T-helper 2 cell treated with Interferon-gamma antibody and Interleukin-4, amounts not matched to agents 5 μg/mL and 100 μg/mL, for 36 hours (primary cell): ENCODE results near the gene LILRA1.
"Not testable (repeated sequence)": the region's sequence is repeated elsewhere in the genome, so short reads cannot be mapped to it uniquely, and the experiment has no call there.

Source experiments
- DNase-seq: peaks from one replicate; pipeline ENCODE4 v3.0.0; 2021; ENCODE audit warnings: low spot score
- H3K27ac Mint-ChIP-seq: one replicate; pipeline ENCODE4 v1.8.0; 2021; ENCODE audit warnings: mild to moderate bottlenecking, mixed read lengths
- H3K27me3 Mint-ChIP-seq: one replicate; pipeline ENCODE4 v1.8.0; 2021; ENCODE audit warnings: low read depth, mixed read lengths
- H3K36me3 Mint-ChIP-seq: one replicate; pipeline ENCODE4 v1.8.0; 2021; ENCODE audit warnings: low read depth, mixed read lengths
- H3K4me1 Mint-ChIP-seq: one replicate; pipeline ENCODE4 v1.8.0; 2021; ENCODE audit warnings: low read depth, mixed read lengths
- H3K4me3 Mint-ChIP-seq: one replicate; pipeline ENCODE4 v1.8.0; 2022; ENCODE audit warnings: mild to moderate bottlenecking, moderate library complexity, mixed read lengths
- H3K9me3 Mint-ChIP-seq: one replicate; pipeline ENCODE4 v1.8.0; 2021; ENCODE audit warnings: mixed read lengths

LILRA1 gene

GRCh38 chr19:54624234-54624633, 30.8 kb downstream of the LILRA1 start:
- not testable (repeated sequence) for H3K9me3 Mint-ChIP-seq, H3K36me3 Mint-ChIP-seq, H3K4me3 Mint-ChIP-seq, H3K4me1 Mint-ChIP-seq, DNase-seq, H3K27ac Mint-ChIP-seq
- peaks cover 18% of the 10 kb centered on the region for H3K27me3 Mint-ChIP-seq

GRCh38 chr19:54624934-54625730, 31.7 kb downstream of the LILRA1 start:
- H3K27me3 Mint-ChIP-seq = peaks cover 22% of the 10 kb centered on the region
- not testable (repeated sequence) for DNase-seq, H3K4me1 Mint-ChIP-seq, H3K4me3 Mint-ChIP-seq, H3K27ac Mint-ChIP-seq, H3K9me3 Mint-ChIP-seq, H3K36me3 Mint-ChIP-seq

- no peak for DNase-seq
- no peak overlapping the region for H3K27ac Mint-ChIP-seq
- H3K4me3 Mint-ChIP-seq = no peak overlapping the region
- no peaks in the 10 kb centered on the region for H3K36me3 Mint-ChIP-seq
- H3K9me3 Mint-ChIP-seq = no peaks in the 10 kb centered on the region
- peaks cover 5% of the 10 kb centered on the region for H3K4me1 Mint-ChIP-seq
- H3K27me3 Mint-ChIP-seq = peaks cover 18% of the 10 kb centered on the region
Measured at GRCh38 chr19:54626757-54627156, 33.3 kb downstream of the LILRA1 start.

GRCh38 chr19:54627912-54628311, 34.5 kb downstream of the LILRA1 start:
- DNase-seq, H3K4me1 Mint-ChIP-seq, H3K4me3 Mint-ChIP-seq, H3K36me3 Mint-ChIP-seq, H3K27ac Mint-ChIP-seq, H3K9me3 Mint-ChIP-seq: not testable (repeated sequence)
- H3K27me3 Mint-ChIP-seq = peaks cover 14% of the 10 kb centered on the region

GRCh38 chr19:54630262-54630661, 36.8 kb downstream of the LILRA1 start, which contains the start of gene LILRB1:
LILRB1 (plus strand) TSS chr19:54630484; CDS start chr19:54631074, 590 bp downstream.
- H3K36me3 Mint-ChIP-seq, H3K4me1 Mint-ChIP-seq, H3K9me3 Mint-ChIP-seq, H3K27ac Mint-ChIP-seq, H3K4me3 Mint-ChIP-seq, DNase-seq: not testable (repeated sequence)
- H3K27me3 Mint-ChIP-seq = peaks cover 14% of the 10 kb centered on the region

GRCh38 chr19:54630782-54631181, 37.4 kb downstream of the LILRA1 start:
- Mint-ChIP-seq H3K27ac (no peak overlapping the region), H3K4me3 (no peak overlapping the region), H3K27me3 (peaks cover 11% of the 10 kb centered on the region), H3K36me3 (no peaks in the 10 kb centered on the region), H3K4me1 (peaks cover 4% of the 10 kb centered on the region), H3K9me3 (no peaks in the 10 kb centered on the region)
- DNase-seq = no peak

- not testable (repeated sequence) for DNase-seq, H3K27me3 Mint-ChIP-seq, H3K27ac Mint-ChIP-seq, H3K4me3 Mint-ChIP-seq, H3K36me3 Mint-ChIP-seq, H3K9me3 Mint-ChIP-seq, H3K4me1 Mint-ChIP-seq
Measured at GRCh38 chr19:54631489-54632337, 38.3 kb downstream of the LILRA1 start.

GRCh38 chr19:54632517-54632916, 39.1 kb downstream of the LILRA1 start:
- H3K27ac Mint-ChIP-seq, H3K4me1 Mint-ChIP-seq, H3K4me3 Mint-ChIP-seq, DNase-seq, H3K27me3 Mint-ChIP-seq, H3K36me3 Mint-ChIP-seq, H3K9me3 Mint-ChIP-seq: not testable (repeated sequence)

GRCh38 chr19:54633401-54633800, 40.0 kb downstream of the LILRA1 start:
- H3K36me3 Mint-ChIP-seq = no peaks in the 10 kb centered on the region
- no peak overlapping the region for H3K27ac Mint-ChIP-seq
- H3K9me3 Mint-ChIP-seq = no peaks in the 10 kb centered on the region
- H3K27me3 Mint-ChIP-seq = peaks cover 9% of the 10 kb centered on the region
- peaks cover 4% of the 10 kb centered on the region for H3K4me1 Mint-ChIP-seq
- H3K4me3 Mint-ChIP-seq = no peak overlapping the region
- no peak for DNase-seq

- not testable (repeated sequence) for H3K27ac Mint-ChIP-seq, H3K36me3 Mint-ChIP-seq, H3K27me3 Mint-ChIP-seq, DNase-seq, H3K9me3 Mint-ChIP-seq, H3K4me1 Mint-ChIP-seq, H3K4me3 Mint-ChIP-seq
Measured at GRCh38 chr19:54636081-54636480, 42.6 kb downstream of the LILRA1 start.

- Mint-ChIP-seq H3K36me3 (no peaks in the 10 kb centered on the region), H3K27me3 (peaks cover 3% of the 10 kb centered on the region), H3K27ac (no peak overlapping the region), H3K4me3 (no peak overlapping the region), H3K9me3 (no peaks in the 10 kb centered on the region), H3K4me1 (no peaks in the 10 kb centered on the region)
- no peak for DNase-seq
Measured at GRCh38 chr19:54638683-54639082, 45.3 kb downstream of the LILRA1 start.

- not testable (repeated sequence) for H3K27ac Mint-ChIP-seq, DNase-seq
Measured at GRCh38 chr19:54642953-54643352, 49.5 kb downstream of the LILRA1 start.

GRCh38 chr19:54643583-54643982, 50.2 kb downstream of the LILRA1 start:
- H3K4me1 Mint-ChIP-seq, H3K27me3 Mint-ChIP-seq, DNase-seq, H3K9me3 Mint-ChIP-seq, H3K36me3 Mint-ChIP-seq, H3K27ac Mint-ChIP-seq, H3K4me3 Mint-ChIP-seq: not testable (repeated sequence)

More at GRCh38 chr19:54642953-54643352, 49.5 kb downstream of the LILRA1 start:
- not testable (repeated sequence) for H3K4me1 Mint-ChIP-seq, H3K4me3 Mint-ChIP-seq, H3K27me3 Mint-ChIP-seq, H3K36me3 Mint-ChIP-seq, H3K9me3 Mint-ChIP-seq

GRCh38 chr19:54644056-54644455, 50.6 kb downstream of the LILRA1 start:
- Mint-ChIP-seq H3K4me3 (no peak overlapping the region), H3K27me3 (peaks cover 3% of the 10 kb centered on the region), H3K27ac (no peak overlapping the region), H3K36me3 (no peaks in the 10 kb centered on the region), H3K4me1 (no peaks in the 10 kb centered on the region), H3K9me3 (no peaks in the 10 kb centered on the region)
- DNase-seq = no peak
